HG03159 (cell line): ENCODE measurements around the gene SLC2A4RG.

Experiments
- ATAC-seq: cut with Tn5 transposase; IDR thresholded peaks from one replicate; pipeline ENCODE4 v1.9.1; 2021; ENCODE audit warnings: mild to moderate bottlenecking, moderate library complexity; ENCODE audit not compliant: unreplicated experiment

The SLC2A4RG gene

DNA sequence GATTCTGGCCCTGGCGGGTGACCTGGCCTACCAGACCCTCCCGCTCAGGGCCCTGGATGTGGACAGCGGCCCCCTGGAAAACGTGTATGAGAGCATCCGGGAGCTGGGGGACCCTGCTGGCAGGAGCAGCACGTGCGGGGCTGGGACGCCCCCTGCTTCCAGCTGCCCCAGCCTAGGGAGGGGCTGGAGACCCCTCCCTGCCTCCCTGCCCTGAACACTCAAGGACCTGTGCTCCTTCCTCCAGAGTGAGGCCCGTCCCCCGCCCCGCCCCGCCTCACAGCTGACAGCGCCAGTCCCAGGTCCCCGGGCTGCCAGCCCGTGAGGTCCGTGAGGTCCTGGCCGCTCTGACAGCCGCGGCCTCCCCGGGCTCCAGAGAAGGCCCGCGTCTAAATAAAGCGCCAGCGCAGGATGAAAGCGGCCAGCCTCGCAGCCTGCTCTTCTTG is 868 bp upstream of the SLC2A4RG start:
- no peak for ATAC-seq

DNA sequence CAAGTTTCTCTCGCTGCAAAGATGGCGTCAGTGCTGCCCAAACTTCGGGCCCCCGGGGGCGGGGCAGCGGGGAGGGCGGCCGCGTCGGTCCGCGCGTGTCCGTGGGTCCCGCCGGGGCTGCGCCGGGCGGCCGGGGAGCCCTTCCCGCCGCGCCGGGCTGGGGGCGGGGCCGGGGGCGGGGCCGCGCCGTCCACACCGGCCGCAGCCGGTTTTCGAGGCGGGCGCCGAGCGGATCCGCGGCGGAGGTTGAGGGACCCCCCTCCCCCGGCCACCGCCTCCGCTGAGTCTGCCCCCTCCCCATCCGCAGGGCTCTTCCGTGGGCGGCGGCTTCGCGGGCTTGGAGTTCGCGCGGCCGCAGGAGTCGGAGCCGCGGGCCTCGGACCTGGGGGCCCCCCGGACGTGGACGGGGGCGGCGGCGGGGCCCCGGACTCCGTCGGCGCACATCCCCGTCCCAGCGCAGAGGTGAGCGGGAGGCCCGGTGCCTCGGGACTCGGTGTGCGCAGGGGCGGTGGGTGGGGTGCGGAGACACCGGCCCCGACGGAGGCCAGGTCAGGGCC is 572 bp downstream of the SLC2A4RG start:
- ATAC-seq, result no peak

DNA sequence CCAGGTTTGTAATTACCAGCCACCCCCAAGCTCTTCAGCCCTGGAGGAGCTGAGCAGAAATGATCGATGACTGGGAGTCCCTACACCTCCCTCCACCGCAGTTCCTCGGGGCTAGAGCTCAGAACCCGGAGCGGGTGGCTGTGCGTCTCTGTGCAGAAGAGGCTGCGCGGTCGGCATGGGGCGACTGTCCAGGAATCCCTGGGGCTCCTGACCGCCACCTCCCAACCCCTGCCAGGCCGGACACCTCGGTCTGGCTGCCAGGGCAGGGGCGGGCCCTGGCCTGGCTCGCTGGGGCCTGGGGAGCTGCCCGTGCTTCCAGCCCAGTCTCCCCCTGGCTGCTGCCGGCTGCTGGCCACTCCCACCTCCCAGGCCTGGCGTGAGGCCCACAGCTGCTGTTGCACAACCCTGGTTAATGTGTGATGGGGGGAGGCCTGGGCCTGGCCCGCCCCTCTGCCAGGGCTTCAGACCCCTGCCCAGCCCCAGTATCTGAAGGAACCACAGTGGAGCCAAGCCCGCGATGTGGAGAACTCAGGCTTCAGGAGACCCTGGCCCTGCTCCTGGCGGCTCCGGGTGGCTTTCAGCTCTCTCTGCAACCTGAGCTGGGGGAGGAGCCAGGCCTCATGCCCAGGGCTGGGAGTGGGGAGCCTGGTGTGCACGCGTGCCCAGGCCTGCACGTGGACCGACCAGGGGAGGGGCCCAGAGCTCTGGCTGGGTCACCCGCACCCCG is 1.2 kb downstream of the SLC2A4RG start:
- no peak for ATAC-seq

DNA sequence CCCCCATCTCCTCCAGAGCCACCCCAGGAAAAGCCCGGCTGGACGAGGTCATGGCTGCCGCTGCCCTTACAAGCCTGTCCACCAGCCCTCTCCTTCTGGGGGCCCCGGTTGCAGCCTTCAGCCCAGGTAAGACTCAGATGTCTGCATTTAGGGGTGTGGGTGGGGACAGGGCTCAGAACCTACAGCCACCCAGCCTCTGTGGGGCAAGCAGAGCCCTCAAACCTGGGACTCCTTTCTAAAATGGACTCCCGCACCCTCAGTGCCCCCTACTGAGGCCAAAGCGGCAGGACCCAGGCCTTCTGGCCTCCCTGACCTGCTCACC is 1.7 kb downstream of the SLC2A4RG start:
- ATAC-seq, result no peak

DNA sequence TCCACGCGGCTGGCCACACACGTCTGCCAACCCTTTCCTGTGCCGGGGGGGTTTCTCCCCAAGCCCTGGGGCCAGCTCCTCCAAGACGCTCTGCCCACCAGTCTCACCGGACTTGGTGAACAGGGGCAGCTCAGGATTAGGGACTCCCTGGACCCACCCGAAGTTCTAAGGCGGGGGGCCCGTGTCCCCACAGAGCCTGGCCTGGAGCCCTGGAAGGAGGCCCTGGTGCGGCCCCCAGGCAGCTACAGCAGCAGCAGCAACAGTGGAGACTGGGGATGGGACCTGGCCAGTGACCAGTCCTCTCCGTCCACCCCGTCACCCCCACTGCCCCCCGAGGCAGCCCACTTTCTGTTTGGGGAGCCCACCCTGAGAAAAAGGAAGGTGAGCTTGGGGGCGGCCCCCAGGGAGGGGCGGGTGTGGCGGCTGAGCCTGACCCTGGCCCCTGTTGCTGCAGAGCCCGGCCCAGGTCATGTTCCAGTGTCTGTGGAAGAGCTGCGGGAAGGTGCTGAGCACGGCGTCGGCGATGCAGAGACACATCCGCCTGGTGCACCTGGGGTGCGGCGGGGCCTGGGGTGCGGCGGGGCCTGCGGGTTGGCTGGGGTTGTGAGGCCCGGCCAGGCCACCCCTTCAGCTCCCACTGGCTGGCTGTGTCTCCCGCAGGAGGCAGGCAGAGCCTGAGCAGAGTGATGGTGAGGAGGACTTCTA is 2.3 kb downstream of the SLC2A4RG start:
- ATAC-seq, result no peak

DNA sequence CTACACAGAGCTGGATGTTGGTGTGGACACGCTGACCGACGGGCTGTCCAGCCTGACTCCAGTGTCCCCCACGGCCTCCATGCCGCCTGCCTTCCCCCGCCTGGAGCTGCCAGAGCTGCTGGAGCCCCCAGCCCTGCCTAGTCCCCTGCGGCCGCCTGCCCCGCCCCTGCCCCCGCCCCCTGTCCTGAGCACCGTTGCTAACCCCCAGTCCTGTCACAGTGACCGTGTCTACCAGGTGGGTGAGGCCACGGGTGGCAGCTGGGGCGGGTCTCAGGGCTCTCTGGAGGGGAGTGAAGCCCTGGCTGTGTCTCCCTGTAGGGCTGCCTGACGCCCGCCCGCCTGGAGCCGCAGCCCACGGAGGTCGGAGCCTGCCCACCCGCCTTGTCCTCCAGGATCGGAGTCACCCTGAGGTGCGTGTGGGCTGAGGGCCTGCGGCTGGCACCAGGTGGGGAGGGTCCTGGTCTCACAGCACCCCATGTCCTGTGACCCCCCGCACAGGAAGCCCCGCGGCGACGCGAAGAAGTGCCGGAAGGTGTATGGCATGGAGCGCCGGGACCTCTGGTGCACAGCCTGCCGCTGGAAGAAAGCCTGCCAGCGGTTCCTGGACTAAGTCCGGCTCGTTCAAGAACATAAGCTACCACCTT is 2.9 kb downstream of the SLC2A4RG start:
- no peak for ATAC-seq

DNA sequence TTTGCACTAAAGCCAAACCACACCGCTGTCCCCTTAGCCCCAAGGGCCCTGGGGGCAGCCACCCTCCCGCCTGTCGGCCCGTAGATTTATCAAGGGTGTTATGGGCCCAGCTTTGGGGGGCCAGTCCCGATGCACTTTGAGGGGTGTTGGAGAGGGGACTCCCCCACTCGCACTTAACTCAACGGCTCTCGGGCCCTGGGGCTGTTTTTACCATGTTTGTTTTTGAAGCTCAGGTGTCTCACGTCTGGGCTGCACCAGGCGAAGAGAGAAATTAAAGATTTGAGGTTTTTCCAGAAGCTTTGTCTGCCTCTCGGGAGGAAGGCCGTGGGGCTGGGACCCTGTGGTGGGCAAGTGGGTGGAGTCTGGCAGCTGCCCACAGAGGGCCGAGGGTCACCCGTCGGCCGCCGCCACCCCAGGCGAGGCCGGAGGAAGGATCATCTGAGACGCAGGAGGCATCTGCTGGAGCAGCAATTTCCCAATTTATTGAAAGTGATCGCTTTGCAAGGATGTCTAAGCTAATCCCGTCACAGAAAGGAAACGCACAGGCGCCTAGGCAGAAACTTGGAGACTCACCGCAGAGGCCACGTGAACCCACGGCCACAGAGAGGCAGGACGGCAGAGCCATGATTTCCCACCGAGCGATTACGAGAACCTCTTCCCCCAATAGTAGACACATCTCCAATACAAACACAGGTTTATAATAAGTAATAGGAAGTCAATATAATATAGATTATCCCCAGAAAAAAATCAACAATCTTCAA is 3.8 kb downstream of the SLC2A4RG start:
- no peak for ATAC-seq

DNA sequence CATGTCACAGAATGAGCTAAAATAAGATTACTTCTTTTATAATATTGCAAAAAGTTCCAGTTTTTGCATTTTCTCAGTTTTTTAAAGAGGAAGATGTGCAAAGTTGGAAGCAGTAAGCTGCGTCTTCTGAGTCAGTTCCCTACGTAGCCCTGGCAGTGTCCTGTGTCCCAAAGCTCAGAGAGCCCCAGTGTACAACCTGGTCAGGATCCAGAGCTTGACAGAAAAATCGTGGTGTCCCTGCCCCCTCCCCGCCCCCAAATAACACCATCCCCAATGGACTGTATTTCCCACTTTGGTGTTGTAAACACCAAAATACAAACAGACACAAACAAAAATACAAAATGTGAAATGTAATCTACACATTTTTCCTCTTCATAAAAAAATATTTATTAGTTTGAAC is 4.6 kb downstream of the SLC2A4RG start:
- no peak for ATAC-seq

DNA sequence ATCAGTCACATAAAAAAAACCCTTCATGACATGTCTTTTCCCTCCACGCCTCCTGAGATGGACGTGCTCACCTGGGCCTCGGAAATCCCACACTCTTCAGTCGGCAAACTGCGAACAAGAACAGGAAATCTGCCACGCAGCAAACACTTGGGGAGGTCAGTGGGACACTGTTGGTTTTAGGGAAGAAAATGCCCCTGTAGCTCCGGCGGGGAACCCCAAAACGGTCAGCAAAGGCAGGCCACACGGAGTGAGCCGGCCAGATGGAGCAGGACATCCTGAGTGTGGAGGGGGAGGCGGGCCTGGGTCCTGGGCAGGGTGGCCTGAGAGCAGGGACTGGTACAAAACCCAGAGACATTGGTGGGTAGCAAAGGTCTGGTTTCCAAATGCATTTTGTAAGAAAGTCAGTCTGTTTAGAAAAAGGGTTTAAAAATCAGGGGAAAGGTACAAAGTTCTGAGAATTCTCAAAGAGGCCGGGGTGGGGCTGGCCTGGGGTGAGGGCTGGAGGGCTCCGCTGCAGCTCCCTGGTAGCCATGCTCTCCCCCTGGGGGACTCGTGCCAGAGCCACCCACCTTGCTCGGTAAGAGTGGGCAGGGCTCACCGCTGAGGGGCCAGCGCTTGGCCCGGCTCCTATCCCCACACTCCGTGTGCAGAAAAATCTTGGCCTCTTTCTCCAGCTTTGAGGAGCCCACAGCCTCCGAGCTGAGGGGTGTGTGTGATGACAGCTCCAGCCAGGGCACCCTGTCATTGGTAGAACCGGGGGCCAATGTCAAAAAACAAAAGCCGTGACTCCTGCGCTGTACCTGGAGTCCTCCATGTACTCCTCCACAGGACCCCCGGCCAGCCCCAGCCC is 5.2 kb downstream of the SLC2A4RG start:
- no peak for ATAC-seq

DNA sequence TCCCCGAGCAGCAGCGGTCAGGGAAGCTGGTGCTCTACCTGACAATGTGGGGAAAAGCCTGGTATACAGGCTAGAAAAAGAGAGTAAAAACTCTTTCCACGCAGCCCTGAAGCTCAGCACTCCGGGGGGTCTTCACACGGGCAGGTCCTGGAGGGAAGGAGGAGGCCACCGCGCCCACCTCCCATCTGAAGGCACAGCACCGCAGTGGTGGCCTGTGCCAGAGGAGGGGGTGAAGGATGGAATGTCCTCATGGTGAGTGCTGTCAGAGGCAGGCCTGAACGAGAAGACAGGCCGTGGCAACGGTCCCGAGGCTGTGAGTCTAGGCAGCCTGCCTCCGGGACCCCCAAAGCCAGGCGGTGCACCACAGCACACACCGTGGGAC is 5.8 kb downstream of the SLC2A4RG start:
- no peak for ATAC-seq

DNA sequence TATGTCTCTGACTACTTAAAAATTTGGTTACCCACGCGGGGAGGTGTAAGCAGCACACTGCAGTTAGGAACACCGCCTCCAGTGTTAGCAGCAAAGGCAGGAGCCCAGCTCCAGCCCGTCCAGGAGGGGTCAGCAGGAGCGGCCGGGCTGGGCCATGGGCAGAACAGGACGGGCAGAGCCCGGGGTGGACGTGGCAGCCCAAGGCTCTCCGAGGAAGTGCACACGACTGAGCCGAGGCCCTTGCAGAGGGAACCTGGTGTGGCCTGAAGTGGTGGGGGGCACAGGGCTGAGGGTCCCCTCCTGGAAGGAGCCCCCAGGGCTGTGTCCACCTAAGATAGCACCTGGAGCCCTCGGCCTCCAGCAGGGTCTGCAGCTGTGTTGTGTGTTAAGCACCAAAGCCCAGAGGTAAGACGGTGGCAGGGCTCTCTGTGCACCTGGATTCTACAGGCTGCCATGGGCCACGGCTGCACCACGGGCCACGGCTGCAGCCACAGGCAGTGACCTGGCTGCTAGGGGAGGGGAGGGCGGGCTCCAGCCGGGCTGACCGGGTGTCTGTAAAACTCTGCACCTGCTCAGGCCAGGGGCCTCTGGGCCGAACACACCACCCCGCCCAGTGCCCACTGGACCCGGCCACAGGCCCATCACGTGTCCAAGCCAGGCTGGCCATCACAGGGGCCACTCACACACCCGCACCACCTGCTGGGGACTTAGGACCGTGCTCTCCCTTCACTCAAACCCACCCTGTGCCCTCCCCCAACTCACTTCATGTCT is 6.6 kb downstream of the SLC2A4RG start:
- ATAC-seq, result no peak

DNA sequence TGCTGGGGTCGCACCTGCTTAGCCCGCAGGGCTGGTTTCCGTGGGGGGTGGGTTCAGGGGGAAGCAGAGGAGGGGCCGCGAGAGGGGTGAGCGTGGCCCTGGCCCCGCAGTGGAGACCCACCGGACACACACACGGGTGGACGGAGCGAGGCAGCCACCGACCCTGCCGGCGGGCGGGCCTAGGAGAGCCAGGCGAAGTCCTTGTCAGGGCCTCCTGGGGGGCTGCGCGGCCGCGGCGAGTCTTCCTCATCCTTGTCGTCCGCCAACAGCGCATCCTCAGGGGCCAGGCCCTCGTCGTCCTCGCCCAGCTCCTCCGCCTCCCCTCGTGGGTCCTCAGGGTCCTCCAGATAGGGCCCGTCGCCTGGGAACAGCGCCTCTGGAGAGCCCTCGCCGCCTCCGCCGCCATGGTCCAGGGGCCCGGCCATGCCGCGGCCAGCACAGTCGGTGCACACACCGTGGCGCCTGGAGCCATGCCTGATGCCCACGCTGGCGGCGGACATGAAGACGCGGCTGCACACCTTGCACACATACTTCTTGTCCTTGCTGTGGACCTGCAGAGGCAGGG is 7.3 kb downstream of the SLC2A4RG start:
- no peak for ATAC-seq

DNA sequence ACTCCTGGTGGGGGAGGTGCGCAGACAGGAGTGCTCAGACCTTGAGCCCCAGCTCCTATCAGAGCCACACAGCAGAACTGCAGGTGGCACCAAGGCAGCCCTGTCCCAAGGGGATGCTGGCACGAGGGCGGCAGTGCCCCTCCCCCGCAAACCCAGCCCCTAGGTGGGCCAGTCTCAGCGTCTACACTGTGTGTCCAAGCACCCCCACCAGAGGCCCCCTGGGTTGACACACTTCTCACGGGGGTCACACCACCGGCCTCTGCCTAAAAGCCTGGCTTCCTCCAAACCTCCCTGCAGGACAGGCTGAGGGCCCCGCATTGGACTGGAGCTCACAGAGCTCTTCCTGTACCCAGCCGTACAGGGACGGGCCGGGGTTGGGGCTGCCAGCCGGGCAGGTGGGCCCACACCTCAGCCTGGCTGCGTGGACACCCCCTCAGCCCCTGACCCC is 8.1 kb downstream of the SLC2A4RG start:
- no peak for ATAC-seq

DNA sequence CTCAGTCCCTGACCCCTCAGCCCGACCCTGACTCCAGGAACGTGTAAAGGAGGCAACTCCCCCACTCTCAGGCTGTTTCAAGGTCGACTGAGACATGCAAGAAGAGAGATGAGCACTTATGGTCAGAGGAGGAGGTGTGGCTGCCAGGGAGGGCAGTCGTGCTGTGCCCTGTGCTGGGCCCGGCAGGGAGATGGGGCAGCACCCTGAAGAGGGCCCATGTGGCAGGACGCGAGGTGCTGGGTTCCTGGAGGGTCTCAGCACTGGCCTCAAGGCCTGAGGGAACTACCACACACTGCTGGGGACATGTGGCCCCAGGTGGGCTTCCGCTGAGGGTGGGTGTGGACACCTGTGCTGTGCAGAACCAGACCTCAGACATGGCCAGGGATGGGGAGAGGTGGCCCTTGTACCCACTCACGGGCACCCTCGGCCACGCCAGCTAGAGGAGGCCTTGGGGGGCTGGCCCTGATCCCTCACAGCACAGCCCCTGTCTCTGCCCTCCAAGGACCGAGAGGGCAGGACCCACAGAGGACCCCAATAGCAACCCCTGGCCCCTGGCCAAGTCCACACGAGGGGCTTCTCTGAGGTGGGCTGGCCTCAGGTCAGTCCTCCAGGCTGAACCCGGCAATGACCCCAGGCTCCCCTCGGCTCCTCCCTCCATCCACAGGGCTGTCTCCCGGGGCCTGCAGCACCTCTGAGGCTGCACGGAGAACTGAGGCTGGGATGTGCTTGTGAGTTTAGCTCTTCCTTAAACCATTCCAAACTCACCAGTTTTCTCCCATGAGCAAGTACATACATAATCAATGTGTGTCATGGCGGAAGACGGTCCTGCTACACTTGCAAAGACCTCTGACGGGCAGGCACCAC is 8.7 kb downstream of the SLC2A4RG start:
- ATAC-seq, result no peak

DNA sequence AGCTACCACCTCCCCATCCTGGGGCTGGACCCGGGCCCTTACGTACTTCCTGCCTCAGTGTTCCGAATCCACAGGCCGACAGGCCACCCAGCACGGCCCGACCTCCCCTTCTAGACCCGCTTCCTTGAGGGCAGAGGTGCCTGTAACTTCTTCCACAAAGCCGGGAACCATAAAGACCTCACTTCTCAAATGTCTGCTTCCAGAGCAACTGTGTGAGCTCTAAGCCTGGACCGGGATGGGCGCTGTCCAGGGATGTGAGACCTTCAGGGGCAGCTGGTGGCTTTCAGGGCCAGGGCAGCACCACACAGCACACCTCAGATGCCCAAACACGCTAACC is 9.3 kb downstream of the SLC2A4RG start:
- ATAC-seq, result no peak

DNA sequence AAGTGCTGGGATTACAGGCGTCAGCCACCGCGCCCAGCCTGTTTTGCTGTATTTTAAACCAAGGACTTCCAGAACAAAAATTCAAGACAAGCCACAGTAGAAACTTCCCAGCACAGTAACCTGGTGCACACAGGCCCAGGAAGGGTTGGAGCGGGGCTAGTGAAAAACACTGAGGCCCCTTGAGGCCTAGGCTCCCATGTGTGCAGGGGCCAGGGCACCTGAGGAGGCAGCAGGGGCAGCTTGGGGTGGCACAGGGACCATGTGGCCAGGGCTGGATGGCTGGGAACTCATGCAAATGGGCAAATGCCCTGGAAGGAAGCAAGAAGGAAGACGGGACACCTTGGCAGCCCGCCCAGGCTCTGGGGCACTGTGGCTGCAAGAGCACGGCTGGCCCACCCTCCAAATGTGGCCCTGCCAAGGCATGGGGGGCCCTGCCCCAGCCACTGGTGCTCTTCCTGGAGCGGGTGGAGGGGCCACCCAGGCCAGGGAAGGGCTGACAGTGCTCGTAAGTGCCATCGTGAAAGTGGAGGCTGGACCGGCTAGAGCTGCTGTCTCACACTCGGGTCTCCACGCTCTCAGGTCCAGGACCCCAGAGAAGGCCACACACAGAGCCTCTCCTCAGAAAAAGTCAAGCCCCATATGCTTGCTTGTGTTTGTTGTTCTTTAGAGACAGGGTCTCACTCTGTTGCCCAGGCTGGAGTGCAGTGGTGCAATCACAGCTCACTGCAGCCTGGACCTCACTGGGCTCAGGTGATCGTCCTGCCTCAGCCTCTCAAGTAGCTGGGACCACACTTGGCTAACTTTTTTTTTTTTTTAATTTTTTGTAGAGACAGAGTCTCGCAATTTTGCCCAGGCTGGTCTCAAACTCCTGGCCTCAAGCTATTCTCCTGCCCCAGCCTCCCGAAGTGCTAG is 10.3 kb downstream of the SLC2A4RG start:
- no peak for ATAC-seq

DNA sequence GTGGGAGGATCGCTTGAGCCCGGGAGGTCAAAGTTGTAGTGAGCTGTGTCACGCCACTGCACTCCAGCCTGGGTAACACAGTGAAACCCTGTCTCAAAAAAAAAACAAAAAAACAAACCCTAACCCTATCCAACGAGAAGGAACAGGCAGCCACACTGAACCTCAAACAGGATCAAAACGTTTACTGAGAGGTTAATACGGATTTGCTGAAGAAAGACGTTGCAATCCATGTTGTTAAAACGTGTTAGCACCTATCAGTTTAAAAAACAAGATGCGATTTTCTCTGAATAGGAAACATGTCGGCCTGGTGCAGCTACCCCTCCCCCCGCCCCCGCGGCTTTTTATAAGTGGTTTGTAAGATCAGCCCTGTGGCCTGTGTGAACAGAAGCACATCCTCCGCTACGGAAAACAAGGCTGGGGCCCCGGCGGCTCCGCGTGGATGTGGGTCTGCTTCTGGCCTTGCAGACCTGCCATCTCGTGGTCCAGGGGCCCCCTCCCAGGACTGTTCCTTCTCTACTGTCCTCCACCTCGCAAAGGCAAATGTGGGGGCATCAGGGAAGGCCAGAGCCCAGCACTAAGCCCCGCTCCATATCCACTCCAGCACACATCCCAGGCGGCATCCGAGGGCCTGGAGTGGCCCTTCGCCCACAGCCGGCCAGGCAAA is 11.4 kb downstream of the SLC2A4RG start:
- no peak for ATAC-seq
